Measurements from ENCODE around the gene WEE2. TPM values are rescaled to one million over a fixed set of nuclear protein-coding genes. Genes with fewer than 3 reads are reported as not detected.

WEE2 gene
- total and polyA plus RNA-seq, 2 of the 13 experiments (the other 11 are each of a cell fraction or from before 2014, with no cell fraction given) = not detected

DNA sequence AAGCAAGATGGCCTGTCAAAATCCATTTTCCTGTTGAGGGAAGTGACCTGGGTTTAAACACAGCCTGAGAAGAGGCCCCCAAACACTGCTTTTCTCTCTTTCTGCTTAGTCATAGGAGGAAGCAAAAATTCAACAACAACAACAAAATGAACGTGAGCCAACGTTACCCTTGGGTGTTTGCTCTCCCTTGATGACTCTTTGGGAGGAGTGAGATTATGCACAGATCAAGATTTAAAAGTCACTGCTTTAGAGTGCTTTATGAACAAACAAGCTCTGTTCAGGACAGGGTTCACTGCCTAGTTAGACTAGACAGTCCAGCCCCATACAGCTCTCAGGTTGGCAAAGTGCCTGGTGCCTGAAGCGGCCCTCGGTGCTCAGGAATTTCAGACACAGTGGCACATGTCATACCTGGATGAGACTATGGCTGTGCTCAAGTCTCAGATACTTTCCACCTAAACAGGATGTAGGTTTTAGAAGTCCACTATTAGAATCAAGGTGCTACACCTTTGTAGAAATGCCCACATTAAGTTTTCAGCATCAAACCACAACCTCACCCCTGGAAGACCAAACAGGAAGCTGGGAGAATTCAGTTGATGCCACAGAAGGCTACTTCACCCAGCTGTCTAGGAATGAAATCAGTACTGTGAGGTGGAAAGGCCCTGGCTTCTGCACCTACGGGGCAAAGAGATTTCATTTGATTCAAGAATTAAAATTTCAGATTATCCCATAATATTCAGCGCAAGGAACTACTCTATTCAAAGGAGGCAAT is 44.9 kb upstream of the WEE2 start:
- FAIRE-seq = peak; percentile 53
- intact Hi-C loops (cut with micrococcal nuclease; ENCODE audit: unreplicated experiment) = no loop called here
- ATAC-seq = peak; percentile 89

More for the DNA sequence above, 44.9 kb upstream of the WEE2 start:
- TF ChIP-seq MAFF (IDR thresholded peaks at IDR 0.05; ENCODE audit: low read depth, low read length) = 0 out of 2 replicates have a peak, but pooled peaks have one; percentile 17
- no peak for TF ChIP-seq ZNF274 (CRISPR knock-in tag; IDR thresholded peaks at IDR 0.05)
- no peak for TF ChIP-seq ZC3H13 (CRISPR knock-in tag; IDR thresholded peaks at IDR 0.05)
- TF ChIP-seq BHLHE40 (IDR thresholded peaks at IDR 0.05; ENCODE audit: low read length) = 0 out of 2 replicates have a peak, but pooled peaks have one; percentile 27
- TF ChIP-seq ELF3 (CRISPR knock-in tag; IDR thresholded peaks at IDR 0.05) = peak; percentile 48; the same call in 1 of the 2 replicates
- TF ChIP-seq NFE2L2 (IDR thresholded peaks at IDR 0.05; ENCODE audit: low read length) = peak; percentile 71; the same call in 1 of the 2 replicates
- TF ChIP-seq ZNF263 (CRISPR knock-in tag; IDR thresholded peaks at IDR 0.05) = peak; percentile 59; the same call in 1 of the 2 replicates
- no peak for TF ChIP-seq ATF1 (CRISPR knock-in tag; IDR thresholded peaks at IDR 0.05)
- TF ChIP-seq FOXP1 (IDR thresholded peaks at IDR 0.05) = no peak
- TF ChIP-seq FOXP1 (CRISPR knock-in tag; IDR thresholded peaks at IDR 0.05) = peak; percentile 39; the same call in 1 of the 2 replicates
- TF ChIP-seq, protein P1, sequence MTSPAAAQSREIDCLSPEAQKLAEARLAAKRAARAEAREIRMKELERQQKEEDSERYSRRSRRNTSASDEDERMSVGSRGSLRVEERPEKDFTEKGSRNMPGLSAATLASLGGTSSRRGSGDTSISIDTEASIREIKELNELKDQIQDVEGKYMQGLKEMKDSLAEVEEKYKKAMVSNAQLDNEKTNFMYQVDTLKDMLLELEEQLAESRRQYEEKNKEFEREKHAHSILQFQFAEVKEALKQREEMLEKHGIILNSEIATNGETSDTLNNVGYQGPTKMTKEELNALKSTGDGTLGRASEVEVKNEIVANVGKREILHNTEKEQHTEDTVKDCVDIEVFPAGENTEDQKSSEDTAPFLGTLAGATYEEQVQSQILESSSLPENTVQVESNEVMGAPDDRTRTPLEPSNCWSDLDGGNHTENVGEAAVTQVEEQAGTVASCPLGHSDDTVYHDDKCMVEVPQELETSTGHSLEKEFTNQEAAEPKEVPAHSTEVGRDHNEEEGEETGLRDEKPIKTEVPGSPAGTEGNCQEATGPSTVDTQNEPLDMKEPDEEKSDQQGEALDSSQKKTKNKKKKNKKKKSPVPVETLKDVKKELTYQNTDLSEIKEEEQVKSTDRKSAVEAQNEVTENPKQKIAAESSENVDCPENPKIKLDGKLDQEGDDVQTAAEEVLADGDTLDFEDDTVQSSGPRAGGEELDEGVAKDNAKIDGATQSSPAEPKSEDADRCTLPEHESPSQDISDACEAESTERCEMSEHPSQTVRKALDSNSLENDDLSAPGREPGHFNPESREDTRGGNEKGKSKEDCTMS (CRISPR knock-in tag; conservative IDR thresholded peaks at IDR 0.05) = no peak
- no peaks in the 10 kb centered on the region for H3K79me2 ChIP-seq (ENCODE audit: insufficient read depth, low read length)
- peaks cover 24% of the 10 kb centered on the region for H3K4me1 ChIP-seq (ENCODE audit: insufficient read depth, low read length)
- H3K4me3 ChIP-seq (replicated peaks in 1 of 3; ENCODE audit: insufficient read depth in 1 of 3, low read depth in 2 of 3, low read length in 3 of 3) = no peak overlapping the region
- no peak overlapping the region for H2AFZ ChIP-seq (ENCODE audit: low read length)
- H3K9me3 ChIP-seq (ENCODE audit: low read length) = no peaks in the 10 kb centered on the region
- no peaks in the 10 kb centered on the region for H4K20me1 ChIP-seq (ENCODE audit: insufficient read depth, low read length)
- DNase-seq (ENCODE audit: low spot score) = peak; percentile 79
- ChIA-PET CTCF (ENCODE audit: low intra/inter-chr PET ratio, low total read pairs) (no interaction called here), POLR2A (interaction anchor here (1.0 to 1.5 kb wide), 2 partner anchors 33 to 75 kb away, joined by 3 read pairs; partner anchors contain the start of gene SSBP1)
- in situ Hi-C loops (cut with HindIII; ENCODE audit: extremely low pct_ligation_motif_present, low pct_unique_long_range_greater_than_20kb) = no loop called here
- BruUV-seq (replicated peaks) = TSS peak; percentile 29
- WGBS (ENCODE audit: low lambda C conversion rate) = 55% methylated on average over 4 of the region's 6 CpGs
- no peak overlapping the region for H3K4me2 ChIP-seq (ENCODE audit: low read depth, low read length)
- H3K27me3 ChIP-seq (ENCODE audit: control insufficient read depth in 1 of 2, insufficient read depth in 2 of 2, low read length in 2 of 2) = no peaks in the 10 kb centered on the region
- H3K27ac ChIP-seq (ENCODE audit: extremely low read length, insufficient read depth, low read length) = peak overlapping the region; percentile 56
- peaks cover 4 to 20% of the 10 kb centered on the region in 2 experiments; a peak in 4 of 5 replicates for H3K36me3 ChIP-seq (replicated peaks in 1 of 2; ENCODE audit: control insufficient read depth in 1 of 2, insufficient read depth in 2 of 2, low read length in 2 of 2)
- no peak overlapping the region for H3K9ac ChIP-seq (ENCODE audit: insufficient read depth, low read depth, low read length)
